NAMALWA (cell line): ENCODE results near the gene EIF2AK3.
"Not testable (repeated sequence)": the region's sequence is repeated elsewhere in the genome, so short reads cannot be mapped to it uniquely, and the experiment has no call there.

ENCODE experiments used
- DNase-seq: peaks from one replicate; pipeline ENCODE4 v3.0.0-alpha.2; 2015; ENCODE audit warnings: low spot score

The EIF2AK3 gene

DNA sequence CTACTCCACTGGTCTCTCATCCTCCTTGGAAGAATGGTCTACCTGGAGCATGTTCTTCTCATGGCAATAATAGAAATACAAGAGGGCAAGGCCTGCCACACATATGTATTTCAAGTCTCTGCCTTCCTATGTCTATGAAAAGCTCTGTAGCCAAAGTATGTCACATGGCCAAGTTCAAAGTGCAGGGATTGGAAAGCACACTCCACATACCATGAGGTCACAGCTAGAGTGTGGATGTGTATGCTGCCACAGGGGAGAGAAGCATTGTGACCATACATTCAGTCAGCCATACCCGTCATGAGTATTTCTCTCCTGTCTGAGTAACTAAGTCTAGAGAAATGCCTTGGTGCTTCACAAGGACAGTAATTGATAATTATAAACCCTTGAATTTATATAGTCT lies 8.8 kb upstream of the EIF2AK3 start:
- no peak for DNase-seq

GRCh38 chr2:88632569-88632968 lies 5.3 kb upstream of the EIF2AK3 start:
- no peak for DNase-seq

DNA sequence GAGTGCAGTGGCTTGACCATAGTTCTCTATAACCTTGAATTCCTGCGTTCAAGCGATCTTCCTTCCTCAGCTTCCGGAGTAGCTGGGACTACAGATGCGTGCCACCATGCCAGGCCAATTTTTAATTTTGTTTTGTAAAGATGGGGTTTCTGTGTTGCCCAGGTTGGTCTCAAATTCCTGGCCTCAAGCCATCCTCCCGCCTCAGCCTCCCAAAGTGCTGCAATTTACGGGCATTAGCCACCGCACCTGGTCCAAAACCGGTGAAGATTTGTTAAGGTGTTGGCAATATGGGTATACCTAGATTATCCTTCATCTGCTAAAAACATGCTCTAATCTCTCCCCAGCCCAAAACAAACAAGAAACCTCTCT lies 1.3 kb upstream of the EIF2AK3 start:
- DNase-seq = no peak

- DNase-seq = no peak
Observed at GRCh38 chr2:88627856-88628570, 749 bp upstream of the EIF2AK3 start.

GRCh38 chr2:88626171-88627054 lies 851 bp downstream of the EIF2AK3 start:
- peak; percentile 54 for DNase-seq

- DNase-seq = no peak
Observed at GRCh38 chr2:88624477-88624876, 2.8 kb downstream of the EIF2AK3 start.

DNA sequence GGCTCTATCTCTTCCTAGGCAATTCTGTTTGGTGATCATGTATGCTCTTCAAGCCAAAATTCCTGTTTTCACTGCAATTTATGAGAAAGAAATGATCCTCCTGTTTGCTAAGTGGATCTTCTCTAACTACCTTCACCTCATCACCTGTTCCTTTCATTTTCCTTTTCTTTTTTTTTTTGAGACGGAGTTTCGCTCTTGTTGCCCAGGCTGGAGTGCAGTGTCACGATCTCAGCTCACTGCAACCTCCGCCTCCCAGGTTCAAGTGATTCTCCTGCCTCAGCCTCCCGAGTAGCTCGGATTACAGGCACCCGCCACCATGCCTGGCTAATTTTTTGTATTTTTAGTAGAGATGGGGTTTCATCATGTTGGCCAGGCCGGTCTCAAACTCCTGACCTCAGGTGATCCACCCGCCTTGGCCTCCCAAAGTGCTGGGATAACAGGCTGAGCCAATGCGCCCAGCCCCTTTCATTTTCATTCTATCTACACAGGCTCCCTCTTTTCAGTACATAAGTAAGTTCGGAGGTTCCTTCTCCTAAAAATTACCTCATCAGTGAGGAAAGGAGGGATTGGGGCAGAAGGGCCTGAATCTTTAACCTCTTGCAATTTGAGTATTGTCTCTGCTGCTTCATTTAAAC lies 3.3 kb downstream of the EIF2AK3 start:
- not testable (repeated sequence) for DNase-seq

- DNase-seq = no peak
Observed at GRCh38 chr2:88622307-88622706, 5.0 kb downstream of the EIF2AK3 start.

DNA sequence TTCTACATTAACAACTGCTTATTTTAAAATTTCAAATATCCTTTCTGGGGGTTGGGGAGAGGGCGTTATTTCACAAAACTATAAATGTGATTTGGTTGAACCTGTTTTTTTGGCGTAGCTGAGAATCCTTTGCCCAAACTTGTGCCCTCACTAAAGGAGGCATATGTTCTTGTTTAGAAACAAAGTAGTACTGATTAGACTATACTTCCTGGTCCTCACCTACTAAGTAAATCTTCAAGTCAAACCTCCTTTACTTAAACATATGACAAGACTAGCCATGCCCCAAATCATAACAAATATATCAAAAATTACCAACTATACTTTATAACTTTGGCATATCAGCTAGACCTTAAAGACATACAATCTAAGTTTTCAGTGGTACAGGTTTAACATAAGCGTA lies 5.8 kb downstream of the EIF2AK3 start:
- no peak for DNase-seq

GRCh38 chr2:88620015-88620414 lies 7.2 kb downstream of the EIF2AK3 start:
- no peak for DNase-seq

- DNase-seq = no peak
Observed at GRCh38 chr2:88615822-88616221, 11.4 kb downstream of the EIF2AK3 start.

DNA sequence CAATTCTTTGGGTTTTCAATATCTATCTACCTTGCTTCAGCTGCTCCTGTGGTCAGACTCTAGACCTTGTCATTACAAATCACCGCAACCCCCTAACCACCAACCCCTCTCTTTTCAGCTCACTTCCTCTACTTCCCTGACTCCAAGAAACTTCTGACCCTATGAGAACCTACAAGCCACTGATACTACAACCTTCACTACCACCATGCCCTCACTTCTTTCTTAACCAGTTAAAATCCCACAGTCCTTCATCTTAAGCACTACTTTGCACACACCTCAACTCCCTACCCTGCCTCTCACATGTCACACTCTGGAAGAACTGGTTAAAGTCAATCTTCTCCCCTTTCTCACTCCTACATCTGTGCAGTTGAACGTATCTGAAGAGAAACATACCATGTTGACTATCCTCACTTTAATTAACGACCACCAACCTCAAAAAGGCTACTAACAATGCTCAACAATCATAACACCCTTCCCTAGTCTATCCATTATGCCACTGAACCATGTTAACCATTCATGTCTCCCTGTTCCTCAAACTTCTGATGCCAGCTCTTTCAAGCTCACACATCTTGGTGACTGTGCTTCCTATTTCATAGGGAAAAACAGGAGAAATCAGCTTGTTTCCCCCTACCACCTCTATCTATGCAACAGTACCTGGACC lies 12.6 kb downstream of the EIF2AK3 start:
- no peak for DNase-seq

- DNase-seq = no peak
Observed at GRCh38 chr2:88613921-88614320, 13.3 kb downstream of the EIF2AK3 start.

GRCh38 chr2:88608184-88608583 lies 19.1 kb downstream of the EIF2AK3 start:
- DNase-seq = peak; percentile 72

- peak; percentile 47 for DNase-seq
Observed at GRCh38 chr2:88607416-88607815, 19.8 kb downstream of the EIF2AK3 start.

DNA sequence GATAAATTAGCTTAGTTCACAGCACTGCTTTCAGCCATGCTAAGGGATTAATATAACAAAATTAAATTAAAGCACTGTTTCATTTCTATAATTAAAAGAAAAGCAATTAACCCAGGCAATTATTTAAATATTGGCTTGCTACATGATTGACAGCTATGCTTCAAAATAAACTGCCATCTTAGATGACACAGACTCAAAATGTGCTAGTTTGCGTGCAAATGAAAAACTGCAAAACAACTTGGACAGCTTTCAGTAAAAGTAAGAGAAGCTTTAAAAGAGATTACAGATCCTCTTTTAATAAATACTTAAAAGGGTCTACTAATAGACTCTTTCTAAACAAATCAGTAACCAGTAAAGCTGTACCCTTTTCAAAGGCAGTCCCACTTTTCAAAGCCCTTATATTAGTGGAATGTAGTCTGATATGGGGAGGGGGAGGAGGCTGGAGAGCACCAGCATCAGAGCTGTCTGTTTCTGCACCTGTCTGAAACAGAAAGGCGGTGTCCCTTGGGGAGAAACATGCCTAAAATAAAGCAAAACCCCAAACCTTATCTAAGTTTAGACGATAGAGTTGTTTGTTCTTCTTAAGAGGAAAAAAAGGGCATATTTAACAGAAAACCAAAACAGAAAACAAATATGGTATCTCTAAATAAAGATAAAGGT lies 20.8 kb downstream of the EIF2AK3 start:
- peak; percentile 95 for DNase-seq

DNA sequence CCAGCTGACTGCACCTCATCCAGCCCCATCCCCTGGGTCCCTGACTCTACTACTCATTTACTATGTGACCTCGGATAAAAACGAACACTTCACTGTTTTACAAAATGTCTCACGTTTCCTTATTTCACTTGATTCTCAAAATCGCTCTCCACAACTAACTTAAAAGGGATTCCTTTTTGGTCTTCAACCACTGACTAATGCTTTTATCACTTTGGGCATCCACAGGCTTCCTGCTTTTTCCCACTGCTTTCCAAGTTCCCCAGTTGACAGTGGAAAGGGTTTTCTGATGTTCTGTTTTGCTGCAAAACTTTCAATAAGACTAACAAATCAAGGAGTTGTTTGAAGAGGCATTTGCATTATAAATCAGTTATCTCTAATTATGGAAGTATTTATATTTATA lies 24.1 kb downstream of the EIF2AK3 start:
- DNase-seq = no peak

GRCh38 chr2:88602022-88602421 lies 25.2 kb downstream of the EIF2AK3 start:
- no peak for DNase-seq

DNA sequence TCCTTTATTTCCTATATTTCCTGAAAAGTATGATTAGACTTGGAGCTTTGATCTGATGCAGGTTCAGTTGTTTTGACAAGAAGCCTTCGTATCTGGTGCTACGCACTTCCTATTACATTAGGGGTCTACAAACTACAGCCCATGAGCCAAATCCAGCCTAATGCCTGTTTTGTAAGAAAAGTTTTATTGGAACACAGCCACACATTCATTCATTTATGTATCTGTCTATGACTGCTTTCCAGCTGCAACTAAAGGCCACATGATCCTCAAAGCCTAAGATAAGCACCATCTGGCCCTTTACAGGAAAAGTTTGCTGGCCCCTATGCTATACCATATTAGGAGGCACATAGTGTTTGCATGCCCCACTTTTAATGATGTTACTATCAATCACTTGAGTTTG lies 26.0 kb downstream of the EIF2AK3 start:
- DNase-seq = peak; percentile 66

GRCh38 chr2:88600038-88600465 lies 27.2 kb downstream of the EIF2AK3 start:
- peak; percentile 99 for DNase-seq

- peak; percentile 68 for DNase-seq
Observed at GRCh38 chr2:88599527-88599926, 27.7 kb downstream of the EIF2AK3 start.

DNA sequence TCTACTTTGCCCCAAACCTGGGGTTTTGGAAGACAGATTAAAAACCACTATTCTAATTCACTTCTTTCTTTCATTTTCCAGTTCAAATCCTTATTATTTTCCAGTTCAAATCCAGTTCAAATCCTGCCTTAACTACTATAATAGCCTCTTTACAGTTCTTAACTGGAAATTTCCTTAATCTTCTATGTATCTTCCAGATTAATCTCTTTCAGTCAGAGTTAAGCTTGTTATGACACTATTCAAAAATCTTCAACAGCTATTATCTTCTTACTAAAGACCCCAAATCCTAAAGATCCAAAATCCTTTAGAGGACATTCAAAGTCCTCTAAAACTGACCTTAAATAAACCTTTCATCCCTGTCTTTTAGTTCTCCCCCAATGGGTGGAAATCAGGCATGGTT lies 30.1 kb downstream of the EIF2AK3 start:
- DNase-seq = no peak
